Mesenchymal stem cell (in vitro differentiated cells and primary cell): ENCODE measurements around the gene RGSL1.
"Not testable (repeated sequence)": the region's sequence is repeated elsewhere in the genome, so short reads cannot be mapped to it uniquely, and the experiment has no call there.

Source experiments
- DNase-seq: peaks from one replicate; pipeline ENCODE4 v3.0.0-alpha.2; 2013
- H2AFZ ChIP-seq: one replicate; pipeline ENCODE4 v1.6.1; 2013; ENCODE audit warnings: low read depth, mild to moderate bottlenecking, control low read depth, inconsistent platforms, low read length, moderate library complexity
- H2AK5ac ChIP-seq: 2 replicates; pipeline ENCODE4 v1.6.1; 2013; ENCODE audit warnings: low read length, moderate library complexity, mild to moderate bottlenecking, inconsistent platforms; ENCODE audit not compliant: severe bottlenecking
- H2BK120ac ChIP-seq: one replicate; pipeline ENCODE4 v1.6.1; 2013; ENCODE audit warnings: low read depth, mild to moderate bottlenecking, inconsistent platforms, low read length, moderate library complexity
- H2BK12ac ChIP-seq, 2 experiments: one replicate each; pipeline ENCODE4 v1.6.1; 2013; ENCODE audit warnings: inconsistent platforms in 2 of 2, low read length in 2 of 2, mild to moderate bottlenecking in 2 of 2, moderate library complexity in 2 of 2, control low read depth in 1 of 2
- H2BK15ac ChIP-seq: one replicate; pipeline ENCODE4 v1.6.1; 2013; ENCODE audit warnings: mild to moderate bottlenecking, low read depth, inconsistent platforms; ENCODE audit not compliant: poor library complexity, severe bottlenecking
- H2BK5ac ChIP-seq: 2 replicates; pipeline ENCODE4 v1.6.1; 2013; ENCODE audit warnings: low read depth, mild to moderate bottlenecking, low read length, control low read depth, inconsistent platforms; ENCODE audit not compliant: poor library complexity, severe bottlenecking
- H3K14ac ChIP-seq, 2 experiments: one replicate each; pipeline ENCODE4 v1.6.1; 2013; ENCODE audit warnings: inconsistent platforms in 2 of 2, low read length in 2 of 2, control low read depth in 1 of 2, mild to moderate bottlenecking in 1 of 2, moderate library complexity in 1 of 2
- H3K18ac ChIP-seq, 2 experiments: one replicate each; pipeline ENCODE4 v1.6.1; 2013; ENCODE audit warnings: inconsistent platforms in 2 of 2, low read length in 2 of 2, control low read depth in 1 of 2, low read depth in 1 of 2, mild to moderate bottlenecking in 1 of 2
- H3K23ac ChIP-seq, 2 experiments: one replicate each; pipeline ENCODE4 v1.6.1; 2013; ENCODE audit warnings: inconsistent platforms in 2 of 2, low read length in 2 of 2, mild to moderate bottlenecking in 2 of 2, moderate library complexity in 2 of 2, control low read depth in 1 of 2
- H3K27ac ChIP-seq: 2 replicates; pipeline ENCODE4 v1.5.1; 2013; ENCODE audit warnings: mild to moderate bottlenecking, moderate library complexity, low read length, control low read depth, inconsistent platforms; ENCODE audit not compliant: poor library complexity, severe bottlenecking
- H3K27me3 ChIP-seq, 2 experiments: 2 replicates each; pipeline versions ENCODE4 v1.6.1 to v1.7.0; 2013; ENCODE audit warnings: low read length in 2 of 2, mild to moderate bottlenecking in 2 of 2, moderate library complexity in 2 of 2, control low read depth in 1 of 2, inconsistent platforms in 1 of 2; ENCODE audit not compliant: control insufficient read depth in 1 of 2, insufficient read depth in 1 of 2
- H3K36me3 ChIP-seq, 2 experiments: 2 replicates each; pipeline versions ENCODE4 v1.6.1 to v1.7.0; 2013; ENCODE audit warnings: low read length in 2 of 2, control low read depth in 1 of 2, inconsistent platforms in 1 of 2, low read depth in 1 of 2, mild to moderate bottlenecking in 1 of 2; ENCODE audit not compliant: insufficient read depth in 2 of 2, control insufficient read depth in 1 of 2
- H3K4ac ChIP-seq, 2 experiments: one replicate each; pipeline ENCODE4 v1.6.1; 2013; ENCODE audit warnings: inconsistent platforms in 2 of 2, low read length in 2 of 2, mild to moderate bottlenecking in 2 of 2, moderate library complexity in 2 of 2, control low read depth in 1 of 2, low read depth in 1 of 2
- H3K4me1 ChIP-seq: 2 replicates; pipeline ENCODE4 v1.6.1; 2013; ENCODE audit warnings: low read depth, low read length, control low read depth; ENCODE audit not compliant: control insufficient read depth, insufficient read depth
- H3K4me2 ChIP-seq: 2 replicates; pipeline ENCODE4 v1.6.1; 2013; ENCODE audit warnings: low read length, mild to moderate bottlenecking, inconsistent platforms; ENCODE audit not compliant: poor library complexity, severe bottlenecking
- H3K4me3 ChIP-seq, 2 experiments: 2 replicates each; pipeline versions ENCODE4 v1.5.1 to v1.7.0; 2013; ENCODE audit warnings: low read length in 2 of 2, mild to moderate bottlenecking in 2 of 2, control low read depth in 1 of 2, low read depth in 1 of 2; ENCODE audit not compliant: insufficient read depth in 1 of 2
- H3K79me1 ChIP-seq: replicated peaks from 2 replicates; pipeline ENCODE4 v1.6.1; 2013; ENCODE audit warnings: mild to moderate bottlenecking, control low read depth, low read length, inconsistent platforms; ENCODE audit not compliant: poor library complexity, severe bottlenecking
- H3K9ac ChIP-seq: 2 replicates; pipeline ENCODE4 v1.7.0; 2013; ENCODE audit warnings: mild to moderate bottlenecking, low read length, moderate library complexity
- H3K9me3 ChIP-seq: 2 replicates; pipeline ENCODE4 v1.7.0; 2013; ENCODE audit warnings: mild to moderate bottlenecking, low read length; ENCODE audit not compliant: control insufficient read depth
- H4K8ac ChIP-seq: one replicate; pipeline ENCODE4 v1.6.1; 2013; ENCODE audit warnings: inconsistent platforms, mild to moderate bottlenecking, low read length, moderate library complexity
- H4K91ac ChIP-seq: one replicate; pipeline ENCODE4 v1.6.1; 2013; ENCODE audit warnings: mild to moderate bottlenecking, low read length, inconsistent platforms
- WGBS: methylation state at CpG from one replicate; pipeline ENCODE4 v1.1.7; 2013; ENCODE audit warnings: mixed read lengths; 5-methylcytosine and 5-hydroxymethylcytosine counted together

The RGSL1 gene

DNA sequence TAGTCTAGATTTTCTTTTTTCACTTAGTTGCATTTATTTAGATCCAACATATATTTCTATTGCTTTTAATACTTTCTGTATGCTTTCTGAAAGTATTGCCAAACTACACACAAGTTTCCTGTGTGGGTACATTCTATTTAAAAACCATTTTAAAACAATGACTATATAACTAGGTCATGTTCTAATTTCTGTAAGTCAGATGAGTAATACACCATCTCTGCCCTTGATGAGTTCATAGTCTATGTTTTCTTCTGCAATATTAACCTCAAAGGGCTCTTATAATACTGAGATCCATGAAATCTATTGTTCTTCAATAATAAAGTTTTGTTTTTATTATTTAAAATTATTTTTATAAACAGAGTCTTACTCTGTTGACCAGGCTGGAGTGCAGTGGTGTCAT, 70.8 kb downstream of the RGSL1 start:
- Histone ChIP-seq H4K8ac (no peak overlapping the region), H3K27ac (no peak overlapping the region), H3K27me3 (no peaks in the 10 kb centered on the region), H3K4me3 (no peak overlapping the region), H3K23ac (no peak overlapping the region), H2AK5ac (no peak overlapping the region), H3K79me1 (no peaks in the 10 kb centered on the region), H3K14ac (no peak overlapping the region), H3K36me3 (no peaks in the 10 kb centered on the region), H4K91ac (no peak overlapping the region), H3K4me2 (no peak overlapping the region), H3K18ac (no peak overlapping the region), H3K9me3 (peaks cover 16% of the 10 kb centered on the region), H3K4ac (no peak overlapping the region), H3K9ac (peak overlapping the region; percentile 5), H2BK5ac (no peak overlapping the region), H2BK15ac (no peak overlapping the region), H2BK12ac (no peak overlapping the region), H2AFZ (no peak overlapping the region), H3K4me1 (no peaks in the 10 kb centered on the region), H2BK120ac (no peak overlapping the region)
- no peak for DNase-seq

GRCh38 chr1:182525342-182525741, 75.4 kb downstream of the RGSL1 start:
- Histone ChIP-seq H3K14ac (no peak overlapping the region), H3K4me3 (no peak overlapping the region), H3K27me3 (no peaks in the 10 kb centered on the region), H4K8ac (no peak overlapping the region), H3K23ac (no peak overlapping the region), H4K91ac (no peak overlapping the region), H2AFZ (no peak overlapping the region), H3K27ac (no peak overlapping the region), H2BK5ac (no peak overlapping the region), H3K4ac (no peak overlapping the region), H2BK15ac (no peak overlapping the region), H2BK120ac (no peak overlapping the region), H3K9ac (no peak overlapping the region), H2BK12ac (no peak overlapping the region), H3K4me1 (no peaks in the 10 kb centered on the region), H3K9me3 (peaks cover 22% of the 10 kb centered on the region), H3K4me2 (no peak overlapping the region), H3K36me3 (no peaks in the 10 kb centered on the region), H3K18ac (no peak overlapping the region), H3K79me1 (no peaks in the 10 kb centered on the region), H2AK5ac (no peak overlapping the region)
- no peak for DNase-seq

- Histone ChIP-seq H2AFZ (no peak overlapping the region), H3K23ac (no peak overlapping the region), H3K27ac (no peak overlapping the region), H2BK120ac (no peak overlapping the region), H3K9me3 (peaks cover 22% of the 10 kb centered on the region), H3K27me3 (no peaks in the 10 kb centered on the region), H4K8ac (no peak overlapping the region), H3K36me3 (no peaks in the 10 kb centered on the region), H3K9ac (no peak overlapping the region), H3K14ac (no peak overlapping the region), H3K18ac (no peak overlapping the region), H2AK5ac (no peak overlapping the region), H3K4me3 (no peak overlapping the region), H4K91ac (no peak overlapping the region), H2BK15ac (no peak overlapping the region), H3K4me1 (no peaks in the 10 kb centered on the region), H2BK5ac (no peak overlapping the region), H2BK12ac (no peak overlapping the region), H3K79me1 (no peaks in the 10 kb centered on the region), H3K4ac (no peak overlapping the region), H3K4me2 (no peak overlapping the region)
- DNase-seq = no peak
- 85% methylated on average over 2 of the region's 2 CpGs for WGBS
These were observed 77.7 kb downstream of the RGSL1 start for GRCh38 chr1:182527680-182528079.

DNA sequence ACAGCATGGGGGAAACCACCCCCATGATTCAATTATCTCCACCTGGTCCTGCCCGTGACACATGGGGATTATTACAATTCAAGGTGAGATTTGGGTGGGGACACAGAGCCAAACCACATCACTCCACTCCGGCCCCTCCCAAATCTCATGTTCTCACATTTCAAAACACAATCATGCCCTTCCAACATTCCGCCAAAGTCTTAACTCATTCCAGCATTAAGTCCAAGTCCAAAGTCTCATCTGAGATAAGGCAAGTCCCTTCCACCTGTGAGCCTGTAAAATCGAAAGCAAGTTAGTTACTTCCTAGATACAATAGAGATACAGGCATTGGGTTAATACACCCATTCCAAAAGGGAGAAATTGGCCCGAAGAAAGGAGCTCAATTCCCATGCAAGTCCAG, 78.3 kb downstream of the RGSL1 start:
- H2BK12ac ChIP-seq, H2AFZ ChIP-seq, DNase-seq, H3K4me2 ChIP-seq, H3K18ac ChIP-seq, H3K27me3 ChIP-seq, H4K8ac ChIP-seq, H3K4ac ChIP-seq, H2BK120ac ChIP-seq, H3K4me3 ChIP-seq, H2BK15ac ChIP-seq, H2BK5ac ChIP-seq, H2AK5ac ChIP-seq, H3K9ac ChIP-seq, H3K79me1 ChIP-seq, H4K91ac ChIP-seq, H3K14ac ChIP-seq, H3K4me1 ChIP-seq, H3K23ac ChIP-seq, H3K27ac ChIP-seq, H3K36me3 ChIP-seq: not testable (repeated sequence)
- WGBS = 77% methylated on average over 5 of the region's 5 CpGs
- H3K9me3 ChIP-seq = peaks cover 22% of the 10 kb centered on the region
